Glomerular visceral epithelial cell (primary cell): ENCODE measurements around the gene RHOG.
"Not testable (repeated sequence)": the region's sequence is repeated elsewhere in the genome, so short reads cannot be mapped to it uniquely, and the experiment has no call there.

Experiments used
- DNase-seq: peaks from one replicate; pipeline ENCODE4 v3.0.0-alpha.2; 2016; ENCODE audit errors: extremely low spot score

The RHOG gene

DNA sequence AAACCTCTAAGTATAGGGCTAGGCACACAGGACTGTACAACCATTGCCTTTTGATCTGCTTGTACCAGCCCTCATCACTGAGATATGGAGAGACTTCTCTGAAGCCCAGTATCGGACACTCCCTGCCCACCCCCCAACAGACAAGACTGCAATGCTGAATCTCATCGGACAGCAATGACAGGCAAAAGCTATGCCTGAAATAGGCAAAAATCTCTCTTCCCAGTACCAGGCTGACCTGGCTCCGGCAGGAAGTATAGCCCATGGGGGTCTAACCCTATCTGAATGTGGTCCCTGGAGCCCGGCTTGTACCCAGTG lies 6.5 kb downstream of the RHOG start:
- DNase-seq, result no peak

DNA sequence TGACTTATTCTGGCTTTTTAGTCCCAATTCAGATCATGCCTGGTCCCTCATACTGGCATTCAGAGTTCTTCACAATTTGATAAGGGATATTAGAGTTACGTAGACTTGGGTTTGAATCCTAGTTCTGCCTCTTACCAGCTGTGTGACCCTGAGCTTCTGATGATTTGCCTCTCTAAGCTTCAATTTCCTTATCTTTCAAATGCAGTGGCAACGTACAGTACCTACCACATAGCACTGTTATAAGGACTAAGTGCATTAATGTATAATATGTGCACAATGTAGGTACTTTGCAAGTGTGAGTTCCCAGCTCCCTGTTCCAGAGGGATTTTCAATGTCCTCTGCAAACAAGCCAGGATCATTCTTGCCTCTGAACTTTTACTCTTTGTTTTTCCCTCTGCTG lies 7.3 kb downstream of the RHOG start:
- no peak for DNase-seq

DNA sequence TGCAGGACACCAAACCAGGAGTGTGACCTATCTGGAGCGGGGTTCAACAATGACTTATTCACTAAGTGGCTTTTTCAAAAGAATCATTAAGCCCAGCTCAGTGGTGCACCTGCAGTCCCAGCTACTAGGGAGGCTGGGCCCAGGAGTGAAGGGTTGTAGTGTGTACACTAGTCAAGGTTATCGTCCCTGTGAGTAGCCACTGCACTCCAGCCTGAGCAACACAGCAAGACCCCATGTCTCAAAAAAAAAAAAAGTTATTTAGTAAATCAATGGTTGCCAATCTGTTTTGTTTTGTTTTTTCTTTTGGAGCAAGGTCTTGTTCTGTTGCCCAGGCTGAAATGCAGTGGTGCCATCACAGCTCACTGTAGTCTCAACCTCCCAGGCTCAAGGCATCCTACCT lies 7.9 kb downstream of the RHOG start:
- no peak for DNase-seq

DNA sequence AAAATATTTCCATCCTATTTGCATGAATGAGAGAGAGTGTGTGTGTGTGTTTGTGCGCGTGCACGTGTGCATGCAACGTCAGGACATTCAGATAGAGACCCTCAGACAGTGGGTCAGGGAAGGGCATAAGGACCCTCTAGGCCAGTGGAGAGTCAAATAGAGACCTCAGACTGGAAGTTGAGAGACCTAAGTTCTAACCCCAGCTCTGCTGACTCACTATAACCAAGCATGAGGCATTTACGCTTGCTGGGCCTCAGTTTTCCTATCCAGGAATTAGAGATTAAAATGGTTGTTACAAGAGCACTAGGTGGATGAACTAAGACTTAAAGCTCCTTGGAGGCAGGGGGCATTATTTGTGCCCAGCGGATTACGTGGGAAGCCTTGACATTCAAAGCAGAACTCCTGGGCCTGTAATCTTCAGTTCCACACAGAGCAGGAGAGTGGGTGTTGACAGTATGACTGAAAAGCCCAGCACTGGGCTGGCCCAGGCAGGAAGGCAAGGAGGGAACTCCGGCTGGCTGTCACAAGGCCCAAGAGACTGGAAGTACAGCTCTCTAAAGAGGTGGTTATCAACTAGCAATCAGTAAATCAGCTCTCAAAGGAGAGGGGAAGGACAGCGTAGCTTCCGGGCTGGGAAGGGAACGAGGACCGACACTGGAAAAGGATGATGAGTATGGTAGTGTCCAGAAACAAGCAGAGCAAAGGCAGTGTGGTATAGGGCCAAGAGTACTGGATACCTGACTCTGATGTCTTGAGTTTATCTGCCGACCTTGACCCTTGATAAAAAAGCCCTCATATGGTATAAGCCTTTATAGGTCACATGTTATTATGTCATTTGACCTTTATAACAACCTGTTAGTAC lies 9.2 kb downstream of the RHOG start:
- no peak for DNase-seq

DNA sequence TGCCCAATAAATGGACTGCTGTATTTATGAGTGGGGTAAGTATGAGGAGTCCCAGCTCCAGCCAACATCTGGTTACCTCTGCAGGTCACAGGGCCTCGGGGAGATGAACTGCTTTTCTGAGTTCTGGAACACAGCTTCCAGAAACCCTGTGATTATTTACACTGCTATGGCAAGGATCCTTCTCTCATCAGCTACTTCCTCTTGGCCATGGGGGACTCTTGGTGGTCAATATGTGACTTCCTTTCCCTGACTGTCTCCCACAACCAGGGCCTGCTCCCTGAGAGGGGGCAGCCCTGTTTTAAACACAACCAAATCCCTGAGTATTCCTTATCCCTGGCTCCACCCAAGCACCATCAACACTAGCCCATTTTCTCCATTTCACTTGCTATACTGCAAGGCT lies 10.0 kb downstream of the RHOG start:
- no peak for DNase-seq

DNA sequence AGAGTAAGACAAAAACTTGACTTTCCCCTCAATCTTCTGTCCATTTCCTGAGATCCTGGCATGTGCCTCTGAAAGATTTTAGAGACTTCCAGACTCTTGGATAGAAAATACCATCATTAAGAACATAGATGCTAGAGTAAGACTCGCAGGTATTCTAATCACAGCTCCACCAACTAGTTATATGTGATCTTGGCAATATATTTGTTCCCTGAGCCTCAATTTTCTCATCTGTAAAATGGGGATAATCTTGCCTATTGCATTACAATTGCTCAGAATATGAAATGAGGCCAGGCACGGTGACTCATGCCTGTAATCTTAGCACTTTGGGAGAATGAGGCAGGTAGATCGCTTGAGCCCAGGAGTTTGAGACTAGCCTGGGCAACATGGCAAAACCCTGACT lies 10.7 kb downstream of the RHOG start:
- no peak for DNase-seq

DNA sequence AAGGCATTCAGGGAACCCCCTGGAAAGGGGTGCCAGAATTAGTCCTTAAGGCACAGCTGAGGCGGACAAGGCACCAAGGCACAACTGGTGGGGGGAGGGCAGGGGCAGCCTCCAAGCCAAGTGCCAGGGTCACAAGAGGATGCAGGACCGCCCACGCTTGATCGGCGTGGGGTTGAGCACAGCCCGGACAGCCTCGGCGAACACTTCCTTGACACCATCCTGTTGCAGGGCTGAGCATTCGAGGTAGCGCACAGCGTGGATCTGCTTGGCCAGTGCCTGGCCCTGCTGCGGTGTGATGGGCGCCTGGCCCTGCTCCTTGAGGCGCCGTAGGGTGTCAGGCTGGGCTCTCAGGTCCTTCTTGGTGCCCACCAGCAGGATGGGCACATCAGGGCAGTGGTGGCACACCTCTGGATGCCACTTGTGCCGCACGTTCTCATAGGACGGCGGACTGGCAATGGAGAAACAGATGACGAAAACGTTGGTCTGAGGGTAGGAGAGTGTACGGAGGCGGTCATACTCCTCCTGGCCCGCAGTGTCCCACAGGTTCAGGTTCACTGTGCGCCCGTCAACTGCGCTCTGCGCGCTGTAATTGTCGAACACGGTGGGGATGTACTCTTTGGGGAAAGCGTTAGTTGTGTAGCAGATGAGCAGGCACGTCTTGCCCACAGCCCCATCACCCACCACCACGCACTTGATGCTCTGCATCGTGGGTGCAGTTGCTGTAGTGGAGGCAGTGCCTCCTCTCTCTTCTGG lies 13.1 kb downstream of the RHOG start:
- no peak for DNase-seq

DNA sequence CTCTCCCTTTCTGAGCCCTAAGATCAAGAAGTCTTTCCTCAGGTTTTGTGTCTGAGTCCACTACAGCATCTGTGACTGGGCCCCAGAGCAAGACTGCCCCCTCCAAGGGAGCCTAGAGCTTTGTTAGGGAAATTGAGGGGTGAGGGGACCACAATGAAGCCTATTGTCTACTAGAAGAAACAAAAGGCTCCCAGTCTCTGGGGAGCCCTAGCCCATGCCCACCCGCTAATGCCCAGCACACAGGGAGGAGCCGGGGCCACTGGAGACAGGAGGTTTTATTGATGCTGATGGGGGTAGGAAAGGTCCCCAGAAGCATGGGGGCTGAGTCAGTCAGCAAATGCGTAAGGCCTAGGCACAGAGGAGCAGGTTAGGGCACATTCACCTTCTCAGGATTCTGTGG lies 14.0 kb downstream of the RHOG start:
- DNase-seq, result no peak

DNA sequence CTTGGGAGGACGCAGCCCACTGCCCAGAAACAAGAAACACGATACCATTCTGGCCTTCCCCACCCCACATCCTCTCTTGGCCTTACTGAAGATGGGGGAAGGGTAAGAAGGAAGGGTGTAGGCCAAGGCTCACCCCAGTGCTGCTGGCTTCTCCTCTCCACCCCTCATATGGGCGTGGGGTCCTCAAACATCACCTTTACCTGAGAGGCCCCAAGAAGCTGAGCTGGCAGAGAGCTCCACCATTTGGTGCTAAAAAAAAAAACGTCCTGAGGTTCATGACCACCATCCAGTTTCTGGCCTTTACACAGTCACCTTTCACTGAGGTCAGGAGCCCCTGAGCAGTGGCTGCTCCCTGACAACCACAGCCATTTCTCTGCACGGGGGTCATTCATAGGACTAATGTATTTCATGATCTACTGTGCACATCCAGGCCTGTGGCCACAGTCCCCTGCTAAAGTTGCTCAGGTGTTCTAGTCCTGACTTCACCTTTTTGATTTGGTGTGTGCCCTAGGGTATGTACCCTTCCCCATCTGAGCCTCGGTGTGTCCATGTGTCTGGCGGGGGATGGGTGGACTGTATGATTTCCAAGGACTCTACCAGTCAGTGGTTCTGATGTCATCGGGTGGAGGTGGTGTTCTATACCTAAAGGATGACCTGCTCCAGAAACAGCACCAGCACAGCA lies 15.1 kb downstream of the RHOG start:
- DNase-seq, result no peak

DNA sequence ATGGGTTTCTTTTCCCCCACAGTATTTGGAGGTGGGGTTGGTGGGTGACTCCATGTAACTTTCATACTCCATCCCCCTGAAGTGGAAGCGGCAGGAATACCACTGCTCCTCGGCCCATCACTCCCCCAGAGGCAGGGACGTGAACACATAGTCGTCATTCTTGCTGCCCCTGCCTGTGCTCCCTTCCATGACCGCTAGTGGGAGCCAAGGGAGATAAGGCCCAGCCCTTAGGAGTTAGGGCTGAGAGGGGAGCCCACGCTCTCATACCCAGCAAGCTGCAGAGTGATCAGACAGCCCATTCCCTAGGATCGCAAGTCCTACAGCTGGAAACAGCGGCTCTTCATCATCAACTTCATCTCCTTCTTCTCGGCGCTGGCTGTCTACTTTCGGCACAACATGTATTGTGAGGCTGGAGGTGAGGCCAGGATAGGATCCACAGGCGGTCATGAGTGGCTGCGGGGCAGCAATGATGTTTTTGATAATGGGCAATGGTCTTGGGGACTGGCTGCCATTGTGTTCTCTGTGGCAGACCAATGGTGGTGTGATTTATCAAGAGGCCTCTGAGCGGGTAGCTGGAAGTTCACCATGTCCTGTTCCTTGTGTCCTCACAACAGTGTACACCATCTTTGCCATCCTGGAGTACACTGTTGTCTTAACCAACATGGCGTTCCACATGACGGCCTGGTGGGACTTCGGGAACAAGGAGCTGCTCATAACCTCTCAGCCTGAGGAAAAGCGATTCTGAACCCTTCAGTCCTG lies 15.9 kb downstream of the RHOG start:
- DNase-seq, result no peak

DNA sequence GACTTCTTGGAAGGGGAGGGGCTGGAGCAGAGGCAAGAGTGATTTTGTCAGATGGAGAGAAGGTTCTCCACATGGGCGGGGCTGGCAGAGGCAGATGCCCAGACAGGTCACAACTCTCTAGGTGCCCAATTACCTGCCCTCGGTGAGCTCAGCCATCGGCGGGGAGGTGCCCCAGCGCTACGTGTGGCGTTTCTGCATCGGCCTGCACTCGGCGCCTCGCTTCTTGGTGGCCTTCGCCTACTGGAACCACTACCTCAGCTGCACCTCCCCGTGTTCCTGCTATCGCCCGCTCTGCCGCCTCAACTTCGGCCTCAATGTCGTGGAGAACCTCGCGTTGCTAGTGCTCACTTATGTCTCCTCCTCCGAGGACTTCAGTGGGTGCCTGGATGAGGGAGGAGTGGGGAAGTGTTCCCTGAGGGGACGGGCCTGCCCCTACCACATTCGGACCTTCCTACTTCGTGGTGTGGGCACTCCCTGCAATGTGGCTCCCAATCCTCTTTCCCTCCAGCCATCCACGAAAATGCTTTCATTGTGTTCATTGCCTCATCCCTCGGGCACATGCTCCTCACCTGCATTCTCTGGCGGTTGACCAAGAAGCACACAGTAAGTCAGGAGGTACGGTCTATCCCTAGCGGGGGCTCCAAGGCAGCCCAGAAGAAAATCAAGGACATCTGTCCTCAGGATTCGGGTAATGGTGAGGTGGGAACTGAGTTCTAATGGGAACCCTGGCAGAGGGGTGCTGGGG lies 16.8 kb downstream of the RHOG start:
- DNase-seq, result no peak

DNA sequence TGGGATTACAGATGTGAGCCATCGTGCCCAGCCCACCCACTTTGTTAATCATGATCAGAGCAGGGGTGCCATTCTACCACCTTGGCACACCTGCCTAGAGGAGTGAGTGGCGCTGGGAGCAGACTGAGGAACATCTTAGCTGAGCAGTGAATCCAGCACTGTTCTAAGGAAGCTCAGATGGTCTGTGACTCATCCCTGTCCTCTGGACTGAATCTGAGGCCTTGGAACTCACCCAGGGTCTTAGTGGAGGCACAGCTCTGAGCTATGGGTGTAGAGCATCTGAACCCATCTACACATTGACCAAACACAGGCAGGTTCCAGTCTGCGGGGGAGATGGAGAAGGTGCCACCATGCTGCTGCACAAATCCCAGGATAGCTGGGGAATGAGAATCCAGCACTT lies 17.5 kb downstream of the RHOG start:
- DNase-seq, result peak; percentile 69

DNA sequence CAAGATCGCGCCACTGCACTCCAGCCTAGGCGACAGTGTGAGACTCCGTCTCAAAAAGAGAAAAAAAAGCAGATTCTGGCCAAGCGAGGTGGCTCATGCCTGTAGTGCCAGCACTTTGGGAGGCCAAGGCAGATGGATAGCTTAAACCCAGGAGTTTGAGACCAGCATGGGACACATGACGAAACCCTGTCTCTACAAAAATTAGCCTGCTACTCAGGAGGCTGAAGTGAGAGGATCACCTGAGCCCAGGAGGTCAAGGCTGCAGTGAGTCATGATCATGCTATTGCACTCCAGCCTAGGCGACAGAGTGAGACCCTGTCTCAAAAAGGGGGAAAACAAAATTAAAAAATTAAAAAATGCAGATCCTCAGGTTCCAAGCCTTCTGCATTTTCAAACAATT lies 18.4 kb downstream of the RHOG start:
- DNase-seq, result no peak

DNA sequence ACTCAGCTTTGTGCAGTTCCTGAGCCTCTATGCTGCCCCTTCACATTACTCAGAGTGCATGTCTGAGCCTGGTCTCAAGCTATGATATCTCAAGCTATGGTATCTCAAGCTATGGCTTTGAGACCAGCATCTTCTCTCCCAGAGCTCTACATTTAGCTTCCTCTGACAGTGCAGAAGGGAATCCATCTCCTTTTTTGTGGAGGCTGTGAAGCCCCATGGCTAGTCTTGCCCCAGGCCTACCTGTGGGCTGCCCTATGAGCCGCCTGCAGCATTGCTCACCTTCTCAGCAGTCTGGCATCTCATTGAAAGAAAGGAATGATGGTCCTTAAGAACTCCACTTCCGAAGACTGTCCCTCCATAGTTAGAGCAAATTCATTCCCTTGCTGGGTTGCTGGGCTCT lies 19.8 kb downstream of the RHOG start:
- DNase-seq, result no peak

DNA sequence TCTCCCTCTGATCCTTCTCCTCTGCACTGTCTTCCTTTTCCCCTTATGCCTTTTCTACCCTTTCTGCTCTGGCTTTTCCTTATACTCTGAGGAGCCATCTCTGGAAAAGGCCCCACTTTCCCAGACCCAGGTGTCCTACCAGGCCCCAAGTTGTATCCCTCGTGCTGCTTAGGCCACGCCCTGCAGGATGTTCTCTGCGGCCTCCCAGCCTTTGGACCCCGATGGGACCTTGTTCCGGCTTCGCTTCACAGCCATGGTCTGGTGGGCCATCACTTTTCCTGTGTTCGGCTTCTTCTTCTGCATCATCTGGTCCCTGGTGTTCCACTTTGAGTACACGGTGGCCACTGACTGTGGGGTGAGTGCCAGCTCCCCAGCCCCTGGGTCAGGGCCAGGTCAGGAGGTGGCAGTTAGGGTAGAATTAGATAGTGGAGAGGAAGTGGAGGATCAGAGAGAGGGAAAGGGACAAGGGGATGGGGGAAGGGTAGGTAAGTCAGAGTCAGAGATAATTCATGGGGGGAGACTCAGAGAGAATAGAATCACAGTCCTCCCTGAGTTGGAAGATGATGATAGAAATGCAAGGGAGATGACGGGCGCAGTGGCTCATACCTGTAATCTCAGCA lies 23.5 kb downstream of the RHOG start:
- no peak for DNase-seq

DNA sequence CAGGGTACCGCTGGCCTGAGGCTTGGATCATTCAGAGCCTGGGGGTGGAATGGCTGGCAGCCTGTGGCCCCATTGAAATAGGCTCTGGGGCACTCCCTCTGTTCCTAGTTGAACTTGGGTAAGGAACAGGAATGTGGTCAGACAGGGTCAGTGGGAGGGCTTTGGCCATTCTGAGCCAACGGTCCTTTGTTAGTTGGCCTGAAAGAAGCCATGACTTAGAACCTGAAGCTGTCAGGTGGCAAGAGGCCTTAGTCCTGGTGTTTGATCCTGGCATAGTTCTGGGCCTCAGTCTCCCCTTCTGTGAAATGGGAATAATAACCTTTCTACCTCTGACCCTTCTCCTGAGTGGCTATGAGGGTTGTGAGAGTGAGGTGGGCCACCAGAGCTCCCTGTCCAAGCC lies 24.1 kb downstream of the RHOG start:
- DNase-seq, result no peak

DNA sequence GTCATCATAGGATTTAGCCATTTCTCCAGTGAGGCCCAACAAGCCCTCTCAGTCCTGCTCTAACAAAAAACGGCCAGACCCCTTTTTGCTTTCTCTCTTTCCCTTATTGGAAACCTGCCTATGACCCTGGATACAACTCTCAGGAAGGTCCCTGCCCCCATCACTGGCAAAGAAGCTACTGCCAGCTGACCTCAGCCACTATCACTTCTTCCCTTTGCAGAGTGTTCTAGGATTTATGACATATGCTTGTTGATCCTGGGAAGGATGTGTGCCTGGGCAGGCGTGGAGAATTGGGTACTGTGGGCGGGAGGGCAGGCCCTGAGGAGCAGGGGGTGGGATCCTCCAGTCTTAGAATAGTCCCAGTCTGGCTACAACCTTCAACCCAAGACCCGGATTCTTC lies 24.9 kb downstream of the RHOG start:
- DNase-seq, result no peak

DNA sequence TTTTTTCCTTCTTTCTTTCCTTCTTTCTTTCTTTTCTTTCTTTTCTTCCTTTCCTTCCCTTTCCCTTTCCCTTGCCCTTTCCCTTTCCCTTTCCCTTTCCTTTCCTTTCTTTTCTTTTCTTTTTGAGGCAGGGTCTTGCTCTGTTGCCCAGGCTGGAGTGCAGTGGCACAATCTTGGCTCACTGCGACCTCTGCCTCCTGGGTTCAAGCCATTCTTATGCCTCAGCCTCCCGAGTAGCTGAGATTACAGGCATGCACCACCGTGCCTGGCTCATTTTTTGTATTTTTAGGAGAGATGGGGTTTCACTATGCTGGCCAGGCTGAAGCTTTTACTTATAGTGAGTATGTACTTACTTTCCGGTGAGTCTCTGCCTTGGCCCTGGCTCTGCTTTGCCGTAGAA lies 25.9 kb downstream of the RHOG start:
- DNase-seq, result not testable (repeated sequence)

DNA sequence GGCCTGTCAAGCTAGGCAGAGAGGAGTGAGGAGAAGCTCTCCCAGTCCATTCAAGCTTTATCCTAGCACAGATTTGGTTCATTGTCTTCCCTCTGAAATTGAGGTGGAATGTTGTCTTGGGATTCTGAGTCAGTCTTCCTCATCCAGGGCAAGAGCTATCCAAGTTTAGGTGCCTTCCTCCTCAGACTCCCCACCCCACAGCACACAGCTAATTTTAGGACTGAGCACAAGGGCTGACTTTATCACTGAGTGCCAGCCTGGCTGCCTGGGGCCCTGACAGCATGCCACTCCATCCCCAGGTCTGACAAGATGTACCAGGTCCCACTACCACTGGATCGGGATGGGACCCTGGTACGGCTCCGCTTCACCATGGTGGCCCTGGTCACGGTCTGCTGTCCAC lies 29.8 kb downstream of the RHOG start:
- no peak for DNase-seq

DNA sequence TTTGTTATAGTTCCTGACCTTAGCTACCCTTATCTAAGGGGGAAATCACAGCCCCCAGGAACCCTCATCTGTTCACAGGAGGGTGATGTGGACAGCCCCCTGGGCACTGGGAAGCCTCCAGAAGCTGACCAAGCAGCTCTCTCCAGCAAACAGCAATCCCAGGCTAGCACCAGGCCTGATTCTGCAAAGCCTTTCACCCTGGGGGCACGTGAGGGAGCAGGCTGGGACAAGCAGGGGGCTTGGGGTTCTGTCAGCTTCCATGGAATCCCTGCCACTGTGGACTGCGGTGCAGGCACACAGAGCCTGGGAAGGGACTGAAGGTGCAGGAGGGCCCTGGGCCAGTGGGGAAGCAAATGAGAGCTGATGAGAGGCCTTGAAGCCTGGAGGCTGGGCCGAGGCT lies 30.3 kb downstream of the RHOG start:
- no peak for DNase-seq

DNA sequence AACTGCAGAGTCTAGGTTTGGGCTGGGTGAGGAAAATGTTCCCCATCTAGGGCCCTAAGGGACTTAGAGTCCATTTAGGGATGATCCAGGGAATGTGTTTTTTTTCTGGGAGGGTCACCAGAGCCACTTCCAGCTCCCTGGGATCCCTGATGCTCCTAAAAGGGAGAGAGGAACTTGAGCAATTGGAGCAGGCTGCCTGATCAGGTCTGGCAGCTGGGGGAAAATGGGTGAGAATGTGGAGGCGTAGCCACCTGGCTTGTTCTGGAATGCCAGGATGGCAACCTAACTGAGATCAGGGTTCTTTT lies 31.2 kb downstream of the RHOG start:
- no peak for DNase-seq
